Central memory CD8-positive, alpha-beta T cell (primary cell): Measurements from ENCODE around the gene RHEBL1.

Experiments
- ATAC-seq: fragments of 150-1000 bp; cut with Tn5 transposase; replicated peaks from 2 replicates; pipeline ENCODE4 v1.10.0; 2022; ENCODE audit warnings: mild to moderate bottlenecking, moderate FRiP score, moderate number of reproducible peaks; ENCODE audit not compliant: poor library complexity, severe bottlenecking; ENCODE audit errors: extremely low read depth
- DNase-seq, 2 donors: peaks; one replicate each; pipeline ENCODE4 v3.0.0; 2021; ENCODE audit warnings: low spot score in 2 of 2
- H3K27ac Mint-ChIP-seq: one replicate; pipeline ENCODE4 v1.8.0; 2022; ENCODE audit warnings: low read depth, mild to moderate bottlenecking, moderate library complexity, mixed read lengths
- H3K27me3 Mint-ChIP-seq: one replicate; pipeline ENCODE4 v1.8.0; 2022; ENCODE audit warnings: mixed read lengths
- H3K36me3 Mint-ChIP-seq: one replicate; pipeline ENCODE4 v1.8.0; 2022; ENCODE audit warnings: mild to moderate bottlenecking, moderate library complexity, mixed read lengths; ENCODE audit not compliant: insufficient read depth
- H3K4me1 Mint-ChIP-seq: one replicate; pipeline ENCODE4 v1.8.0; 2022; ENCODE audit warnings: mixed read lengths
- H3K4me3 Mint-ChIP-seq: one replicate; pipeline ENCODE4 v1.8.0; 2022; ENCODE audit warnings: mild to moderate bottlenecking, moderate library complexity, mixed read lengths
- H3K9me3 Mint-ChIP-seq: one replicate; pipeline ENCODE4 v1.8.0; 2022; ENCODE audit warnings: mixed read lengths

RHEBL1 gene

DNA sequence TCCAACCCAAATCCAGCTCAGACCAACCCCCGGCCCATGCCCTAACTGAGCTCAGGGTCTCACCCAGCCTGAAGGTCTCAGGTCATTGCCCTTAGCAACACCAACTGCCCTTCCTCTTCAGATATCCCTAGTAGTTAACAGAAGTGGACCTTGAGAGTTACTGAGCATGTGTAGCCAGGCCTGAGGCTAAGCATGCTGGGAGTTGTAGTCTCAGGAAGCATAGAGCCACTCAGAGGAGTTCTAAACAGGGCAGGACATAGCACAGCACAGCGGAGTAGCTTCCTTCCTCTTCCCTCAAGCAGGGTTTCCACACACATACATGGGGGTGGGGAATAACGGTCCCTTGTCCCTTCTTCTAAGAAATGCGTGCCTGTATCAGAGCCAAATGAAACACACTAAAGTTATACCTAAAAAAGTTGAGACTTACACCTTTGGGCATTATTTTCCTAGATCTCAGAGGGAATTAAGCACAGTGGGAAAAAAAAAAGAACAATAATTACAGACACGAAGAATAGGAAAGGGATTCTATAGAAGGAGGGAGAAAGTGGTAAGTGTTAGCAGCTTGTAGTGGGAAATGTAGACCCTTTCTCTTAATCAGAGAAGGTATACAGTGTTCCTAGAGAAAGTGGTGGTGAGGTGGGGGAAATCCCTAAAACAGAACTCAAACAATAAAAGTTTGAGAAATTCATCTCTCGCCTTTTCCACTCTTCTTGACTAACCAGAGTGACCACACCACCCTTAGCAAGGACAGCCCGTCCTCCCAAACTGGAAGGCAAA lies 13.6 kb downstream of the RHEBL1 start:
- Mint-ChIP-seq H3K27ac (peak overlapping the region; percentile 60), H3K9me3 (no peaks in the 10 kb centered on the region), H3K27me3 (no peaks in the 10 kb centered on the region), H3K4me1 (peaks cover 65% of the 10 kb centered on the region), H3K4me3 (peak overlapping the region; percentile 93), H3K36me3 (peaks cover 46% of the 10 kb centered on the region)
- DNase-seq: peak in 1 of 2 donors; percentile 35
- peak; percentile 67 for ATAC-seq

DNA sequence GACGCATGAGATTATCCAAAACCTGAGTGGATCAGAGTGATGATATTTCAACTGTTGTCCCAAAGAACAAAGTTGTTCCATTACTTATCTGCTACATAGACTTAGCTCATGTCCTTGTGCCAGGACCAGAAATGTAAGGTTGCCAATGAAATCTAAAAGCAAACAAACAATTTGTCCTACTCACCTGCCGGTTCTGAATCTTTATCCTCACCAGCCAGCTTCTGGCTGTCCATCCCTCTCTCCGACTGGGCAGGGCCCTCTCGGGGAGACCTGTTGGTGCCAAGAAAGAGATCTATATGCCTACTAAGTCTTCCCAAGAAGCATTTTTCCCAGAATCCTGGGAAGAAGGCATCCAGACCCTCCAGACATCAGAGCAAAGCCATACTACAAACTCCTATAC lies 14.7 kb downstream of the RHEBL1 start:
- no peak for ATAC-seq
- peaks cover 44% of the 10 kb centered on the region for H3K36me3 Mint-ChIP-seq
- H3K27ac Mint-ChIP-seq: peak overlapping the region; percentile 70
- H3K4me1 Mint-ChIP-seq: peaks cover 71% of the 10 kb centered on the region
- no peak overlapping the region for H3K4me3 Mint-ChIP-seq
- DNase-seq: no peak
- H3K9me3 Mint-ChIP-seq: no peaks in the 10 kb centered on the region
- no peaks in the 10 kb centered on the region for H3K27me3 Mint-ChIP-seq

DNA sequence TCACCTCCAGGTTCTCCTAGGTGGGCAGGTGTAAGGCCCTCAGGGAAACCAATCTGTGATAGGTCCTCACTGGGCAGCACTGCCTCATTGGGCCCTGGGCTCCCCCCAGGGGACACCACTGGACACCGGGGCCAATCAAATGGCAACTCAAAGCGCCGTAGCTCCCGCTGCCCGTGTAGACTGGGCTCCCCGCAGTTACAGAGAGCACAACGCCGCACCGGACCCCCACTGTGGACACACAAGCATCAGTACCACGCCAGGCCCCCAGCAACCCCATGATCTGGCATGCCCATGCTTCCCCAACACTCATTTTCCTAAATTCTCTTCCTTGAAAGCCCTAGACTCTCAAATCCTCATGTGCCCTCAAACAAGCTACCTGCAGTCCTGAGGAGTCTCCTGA lies 15.3 kb downstream of the RHEBL1 start:
- Mint-ChIP-seq H3K9me3 (no peaks in the 10 kb centered on the region), H3K4me3 (no peak overlapping the region), H3K27me3 (no peaks in the 10 kb centered on the region), H3K27ac (peak overlapping the region; percentile 70), H3K36me3 (peaks cover 46% of the 10 kb centered on the region), H3K4me1 (peaks cover 71% of the 10 kb centered on the region)
- no peak for DNase-seq
- no peak for ATAC-seq

DNA sequence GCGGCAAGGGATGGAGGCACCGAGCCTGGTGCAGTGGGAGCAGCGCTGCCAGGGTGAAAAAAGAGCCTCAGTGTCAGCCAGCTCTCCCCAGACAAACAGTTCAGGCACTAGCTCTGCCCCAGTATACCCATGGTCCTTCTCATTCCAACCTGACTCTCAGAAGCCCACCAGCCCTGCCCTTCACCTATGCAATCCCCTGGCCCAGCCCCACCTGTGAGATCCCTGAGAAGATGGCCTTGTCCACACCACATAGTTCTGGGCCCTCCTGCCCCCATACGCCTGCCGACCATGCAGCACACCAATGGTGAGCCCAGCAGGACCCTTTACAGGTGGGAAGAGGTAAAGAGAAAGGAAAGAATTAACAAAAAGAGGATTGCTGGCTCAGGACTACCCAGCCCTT lies 15.7 kb downstream of the RHEBL1 start:
- Mint-ChIP-seq H3K36me3 (peaks cover 43% of the 10 kb centered on the region), H3K27me3 (no peaks in the 10 kb centered on the region), H3K27ac (no peak overlapping the region), H3K9me3 (no peaks in the 10 kb centered on the region), H3K4me3 (no peak overlapping the region), H3K4me1 (peaks cover 67% of the 10 kb centered on the region)
- no peak for ATAC-seq
- DNase-seq: no peak

DNA sequence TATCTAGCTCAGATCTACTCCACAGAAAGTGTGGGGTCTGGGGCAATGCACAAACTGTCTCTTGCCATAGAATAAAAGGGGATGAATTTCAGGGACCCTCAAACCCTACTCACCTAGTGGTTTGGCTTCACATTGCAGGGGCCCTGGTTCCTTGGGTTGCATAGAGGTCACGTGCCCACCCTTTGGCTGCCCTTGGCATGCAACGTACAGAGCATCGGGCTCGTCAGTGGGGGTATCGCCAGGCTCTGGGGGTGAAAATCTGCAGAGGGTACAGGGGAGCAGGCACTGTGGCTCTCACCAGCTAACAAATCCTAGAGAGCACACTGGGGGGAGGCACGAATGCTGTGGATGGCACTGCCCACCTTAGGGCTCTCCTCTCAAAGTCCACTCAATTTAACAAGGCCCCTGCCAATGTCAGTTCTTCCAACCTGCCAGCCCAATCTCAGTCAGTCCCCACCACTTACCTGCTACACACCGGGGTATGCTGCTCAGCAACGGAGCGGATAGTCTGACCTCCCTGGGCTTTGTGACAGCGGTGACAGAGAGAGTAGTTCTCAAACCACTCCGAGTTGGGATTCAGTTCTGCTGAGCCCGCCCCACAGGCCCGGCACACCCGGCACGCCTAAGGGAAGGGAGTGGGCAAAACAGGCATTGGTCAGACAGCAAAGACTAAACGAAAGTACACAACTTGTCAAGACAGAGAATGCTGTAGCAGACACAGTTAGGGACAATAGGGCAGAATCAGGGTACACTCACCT lies 17.1 kb downstream of the RHEBL1 start:
- Mint-ChIP-seq H3K27ac (peak overlapping the region; percentile 79), H3K36me3 (peaks cover 49% of the 10 kb centered on the region), H3K4me3 (no peak overlapping the region), H3K9me3 (no peaks in the 10 kb centered on the region), H3K27me3 (no peaks in the 10 kb centered on the region), H3K4me1 (peaks cover 52% of the 10 kb centered on the region)
- ATAC-seq (no peak), DNase-seq (no peak)

DNA sequence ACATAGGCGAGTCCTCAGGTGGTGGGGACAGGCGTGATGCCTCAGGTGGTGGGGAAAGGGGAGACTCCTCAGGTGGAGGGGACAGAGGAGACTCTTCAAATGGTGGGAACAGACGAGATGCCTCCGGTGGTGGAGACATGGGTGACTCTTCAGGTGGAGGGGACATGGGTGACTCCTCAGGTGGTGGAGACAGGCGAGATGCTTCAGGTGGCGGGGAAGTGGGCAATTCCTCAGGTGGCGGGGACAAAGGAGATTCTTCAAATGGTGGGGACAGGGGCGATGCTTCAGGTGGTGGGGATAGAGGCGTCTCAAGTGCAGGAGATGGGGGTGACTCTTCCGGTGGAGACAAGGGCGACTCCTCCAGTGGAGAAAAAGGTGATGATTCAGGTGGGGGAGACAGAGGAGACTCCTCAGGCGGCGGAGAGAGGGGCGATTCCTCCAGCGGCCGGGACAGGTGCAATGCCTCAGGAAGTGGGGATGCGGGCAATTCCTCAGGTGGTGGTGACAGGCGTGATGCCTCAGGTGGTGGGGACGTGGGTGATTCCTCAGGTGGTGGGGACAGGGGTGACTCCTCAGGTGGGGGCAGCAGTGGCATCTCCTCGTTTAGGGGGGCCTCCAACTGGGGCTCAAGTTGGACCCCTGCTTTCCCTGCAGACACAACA lies 17.9 kb downstream of the RHEBL1 start:
- peaks cover 45% of the 10 kb centered on the region for H3K4me1 Mint-ChIP-seq
- H3K27ac Mint-ChIP-seq: peak overlapping the region; percentile 75
- no peaks in the 10 kb centered on the region for H3K9me3 Mint-ChIP-seq
- ATAC-seq: no peak
- H3K4me3 Mint-ChIP-seq: no peak overlapping the region
- no peak for DNase-seq
- no peaks in the 10 kb centered on the region for H3K27me3 Mint-ChIP-seq
- peaks cover 54% of the 10 kb centered on the region for H3K36me3 Mint-ChIP-seq

DNA sequence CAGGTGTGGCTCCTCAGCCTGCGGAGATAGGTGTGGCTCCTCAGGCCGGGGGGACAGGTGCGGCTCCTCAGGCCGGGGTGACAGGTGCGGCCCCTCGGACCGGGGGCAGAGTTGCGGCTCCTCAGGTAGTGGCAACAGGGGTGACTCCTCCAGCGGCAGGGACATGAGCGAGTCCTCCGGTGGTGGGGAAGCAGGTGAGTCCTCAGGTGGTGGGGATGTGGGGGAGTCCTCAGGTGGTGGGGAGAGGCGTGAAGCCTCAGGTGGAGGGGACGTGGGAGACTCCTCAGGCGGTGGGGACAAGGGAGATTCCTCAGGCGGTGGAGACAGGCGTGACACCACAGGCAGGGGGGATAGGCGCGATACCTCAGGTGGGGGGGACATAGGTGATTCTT lies 18.4 kb downstream of the RHEBL1 start:
- no peak for DNase-seq

DNA sequence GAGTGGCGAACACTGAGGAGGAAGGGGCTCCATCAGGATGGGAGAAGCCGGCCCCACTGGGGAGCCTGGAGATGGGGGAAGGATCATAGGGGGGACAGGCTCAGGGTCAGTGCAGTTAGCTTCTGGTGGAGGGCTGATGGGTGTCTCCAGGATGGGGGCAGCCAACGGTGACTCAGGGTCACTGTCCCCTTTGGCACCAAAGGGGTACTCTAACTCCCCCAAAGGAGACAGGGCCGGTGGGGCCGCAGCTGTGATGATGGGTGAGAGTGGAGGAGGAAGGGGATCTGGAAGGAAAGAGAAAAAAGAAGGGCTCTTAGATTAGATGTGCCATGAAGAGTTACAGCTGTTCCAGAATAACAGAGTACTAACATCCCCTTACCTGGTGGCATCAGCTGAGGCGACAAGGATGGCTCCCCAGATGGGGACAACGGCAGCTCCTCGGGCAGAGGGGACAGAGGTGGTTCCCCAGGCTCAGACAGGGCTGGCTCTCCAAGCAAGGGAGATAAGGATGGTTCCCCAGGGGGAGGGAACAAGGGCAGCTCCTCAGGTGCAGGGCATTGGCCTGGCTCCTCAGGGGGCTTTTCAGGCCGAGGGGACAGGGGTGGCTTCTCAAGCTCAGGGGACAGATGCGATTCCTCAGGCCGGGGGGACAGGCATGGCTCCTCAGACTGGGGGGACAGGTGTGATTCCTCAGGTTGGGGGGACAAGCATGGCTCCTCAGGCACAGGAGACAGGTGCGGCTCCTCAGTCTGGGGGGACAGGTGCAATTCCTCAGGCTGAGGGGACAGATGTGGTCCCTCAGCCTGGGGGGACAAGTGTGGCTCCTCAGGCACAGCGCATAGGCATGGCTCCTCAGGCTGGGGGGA lies 19.0 kb downstream of the RHEBL1 start:
- peaks cover 62% of the 10 kb centered on the region for H3K36me3 Mint-ChIP-seq
- H3K27ac Mint-ChIP-seq: no peak overlapping the region

More for the DNA sequence above, 18.4 kb downstream of the RHEBL1 start:
- peaks cover 60% of the 10 kb centered on the region for H3K36me3 Mint-ChIP-seq
- no peak for ATAC-seq
- peak overlapping the region; percentile 75 for H3K27ac Mint-ChIP-seq
- H3K9me3 Mint-ChIP-seq: no peaks in the 10 kb centered on the region
- peaks cover 40% of the 10 kb centered on the region for H3K4me1 Mint-ChIP-seq
- H3K4me3 Mint-ChIP-seq: no peak overlapping the region
- no peaks in the 10 kb centered on the region for H3K27me3 Mint-ChIP-seq

DNA sequence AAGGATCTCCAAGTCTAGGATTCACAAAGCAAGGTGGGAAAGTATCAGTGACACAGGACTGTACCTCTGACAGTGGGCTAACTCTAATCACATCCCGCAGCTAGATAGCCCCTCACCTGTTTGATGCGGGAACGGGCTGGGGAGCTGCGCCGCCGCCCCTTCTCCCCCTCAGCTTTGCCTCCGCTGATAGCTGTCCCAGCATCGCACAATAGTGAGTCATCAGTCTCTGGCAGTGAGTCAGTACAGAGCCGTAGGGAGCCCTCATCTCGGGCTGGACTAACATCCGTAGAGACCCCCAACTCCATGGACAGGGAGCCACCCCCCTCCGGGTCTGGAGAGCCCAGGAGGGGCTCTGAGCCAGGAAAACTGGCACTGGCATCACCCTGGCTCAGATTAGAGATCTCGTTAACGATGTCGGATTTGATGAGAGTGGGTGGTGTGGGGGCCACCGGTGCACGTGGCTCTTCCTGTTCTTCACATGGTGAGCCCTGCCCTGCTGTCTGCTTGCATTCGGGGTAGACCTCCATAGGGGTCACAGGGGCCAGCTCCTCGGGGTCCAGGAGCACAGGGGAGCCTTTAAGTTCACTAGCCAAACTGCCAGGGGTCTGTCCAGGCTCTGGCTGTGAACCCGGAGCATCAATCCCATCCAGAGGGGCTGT lies 20.1 kb downstream of the RHEBL1 start:
- H3K4me3 Mint-ChIP-seq: no peak overlapping the region
- peaks cover 65% of the 10 kb centered on the region for H3K36me3 Mint-ChIP-seq

More for the DNA sequence above, 19.0 kb downstream of the RHEBL1 start:
- Mint-ChIP-seq H3K9me3 (no peaks in the 10 kb centered on the region), H3K4me1 (peaks cover 34% of the 10 kb centered on the region), H3K4me3 (no peak overlapping the region), H3K27me3 (no peaks in the 10 kb centered on the region)
- DNase-seq: no peak
- no peak for ATAC-seq

DNA sequence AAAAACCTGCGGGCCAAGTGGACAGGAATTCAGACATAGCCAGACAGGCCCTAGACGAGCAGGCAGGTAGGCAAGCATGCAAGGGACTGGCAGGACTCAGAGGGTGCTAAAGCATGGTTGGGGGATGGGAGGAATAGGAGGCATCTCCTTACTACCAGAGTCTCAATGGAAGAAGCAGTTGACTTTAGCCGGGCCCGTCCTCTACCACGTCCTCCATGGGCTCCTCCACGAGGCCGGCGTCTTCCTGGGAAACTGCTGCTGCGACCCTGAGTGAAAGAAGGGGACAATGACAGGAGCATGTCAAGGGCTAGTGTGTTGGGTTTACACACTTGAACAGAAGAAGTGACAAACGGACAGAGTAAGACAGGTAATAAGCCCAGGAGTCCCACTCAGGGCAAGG lies 20.8 kb downstream of the RHEBL1 start:
- DNase-seq (no peak), ATAC-seq (no peak)
- Mint-ChIP-seq H3K27me3 (no peaks in the 10 kb centered on the region), H3K4me1 (peaks cover 29% of the 10 kb centered on the region), H3K4me3 (no peak overlapping the region), H3K9me3 (no peaks in the 10 kb centered on the region), H3K27ac (no peak overlapping the region), H3K36me3 (peaks cover 72% of the 10 kb centered on the region)

More for the DNA sequence above, 20.1 kb downstream of the RHEBL1 start:
- no peak overlapping the region for H3K27ac Mint-ChIP-seq
- no peak for DNase-seq
- H3K9me3 Mint-ChIP-seq: no peaks in the 10 kb centered on the region
- no peaks in the 10 kb centered on the region for H3K27me3 Mint-ChIP-seq
- ATAC-seq: no peak
- peaks cover 25% of the 10 kb centered on the region for H3K4me1 Mint-ChIP-seq

DNA sequence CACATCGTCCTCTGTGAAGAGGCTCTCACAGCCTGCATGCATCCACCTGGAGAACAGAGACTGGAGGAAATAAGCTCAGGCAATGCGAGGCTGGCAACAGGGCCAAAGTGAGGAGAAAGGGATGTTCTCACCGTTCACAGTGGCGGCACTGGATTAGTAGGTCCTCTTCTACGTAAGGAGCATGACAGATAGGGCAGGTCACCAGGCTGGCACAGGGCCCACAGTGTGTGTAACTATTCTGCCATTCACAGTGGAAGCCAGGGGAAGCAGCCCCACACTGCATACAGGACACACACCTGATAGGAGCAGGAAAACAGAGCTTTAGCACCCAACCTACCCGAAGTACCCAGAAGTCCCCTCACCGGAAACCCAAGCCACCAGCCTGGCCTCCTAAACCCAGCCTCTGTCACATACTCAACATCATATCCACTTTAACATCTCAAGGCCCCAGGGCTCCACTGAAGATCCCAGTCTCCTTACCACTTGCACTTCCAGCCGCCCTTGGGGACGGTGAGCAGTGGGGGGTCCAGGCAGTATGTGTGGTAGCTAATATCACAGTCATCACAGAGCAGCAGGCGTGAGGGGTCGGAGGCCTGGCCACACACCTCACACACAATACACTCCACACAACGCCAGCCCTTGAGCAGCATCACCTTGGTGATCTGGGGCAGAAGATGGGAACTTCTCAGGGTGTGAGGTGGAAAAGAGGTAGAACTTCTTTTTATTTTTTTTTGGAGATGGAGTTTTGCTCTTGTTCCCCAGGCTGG lies 23.5 kb downstream of the RHEBL1 start:
- Mint-ChIP-seq H3K27me3 (no peaks in the 10 kb centered on the region), H3K36me3 (peaks cover 81% of the 10 kb centered on the region), H3K4me3 (no peak overlapping the region), H3K27ac (peak overlapping the region; percentile 29), H3K9me3 (no peaks in the 10 kb centered on the region), H3K4me1 (peaks cover 24% of the 10 kb centered on the region)
- ATAC-seq (no peak), DNase-seq (no peak)
